ENCODE data around the gene TMEM175.

DNA sequence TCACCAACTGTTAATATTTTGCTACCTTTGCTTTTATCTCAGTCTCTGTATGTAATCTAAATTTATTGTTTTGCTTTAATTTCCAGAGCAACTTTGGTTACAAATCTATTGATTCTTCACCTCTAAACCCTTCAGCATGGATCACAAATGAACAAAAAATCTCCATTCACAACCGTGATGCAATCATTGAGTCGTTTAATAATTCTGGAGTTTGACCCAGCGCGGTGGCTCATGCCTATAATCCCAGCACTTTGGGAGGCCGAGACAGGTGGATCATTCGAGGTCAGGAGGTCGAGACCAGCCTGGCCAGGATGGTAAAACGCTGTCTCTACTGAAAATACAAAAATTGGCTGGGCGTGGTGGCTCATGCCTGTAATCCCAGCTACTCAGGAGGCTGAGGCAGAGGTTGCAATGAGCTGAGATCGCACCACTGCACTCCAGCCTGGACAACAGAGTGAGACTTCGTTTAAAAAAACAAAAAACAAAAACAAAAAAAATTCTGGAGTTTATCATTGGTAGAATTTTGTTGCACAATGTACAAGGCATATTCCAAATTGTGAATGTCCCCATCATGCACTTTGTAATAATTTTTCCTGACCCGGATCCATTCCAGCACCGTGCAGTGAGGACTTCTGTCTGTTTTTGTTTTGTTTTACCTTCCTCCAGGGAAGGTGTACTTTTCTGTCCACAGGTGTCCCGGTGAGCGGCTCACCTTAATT, 52.2 kb downstream of the TMEM175 start:
- TF ChIP-seq, protein P1, sequence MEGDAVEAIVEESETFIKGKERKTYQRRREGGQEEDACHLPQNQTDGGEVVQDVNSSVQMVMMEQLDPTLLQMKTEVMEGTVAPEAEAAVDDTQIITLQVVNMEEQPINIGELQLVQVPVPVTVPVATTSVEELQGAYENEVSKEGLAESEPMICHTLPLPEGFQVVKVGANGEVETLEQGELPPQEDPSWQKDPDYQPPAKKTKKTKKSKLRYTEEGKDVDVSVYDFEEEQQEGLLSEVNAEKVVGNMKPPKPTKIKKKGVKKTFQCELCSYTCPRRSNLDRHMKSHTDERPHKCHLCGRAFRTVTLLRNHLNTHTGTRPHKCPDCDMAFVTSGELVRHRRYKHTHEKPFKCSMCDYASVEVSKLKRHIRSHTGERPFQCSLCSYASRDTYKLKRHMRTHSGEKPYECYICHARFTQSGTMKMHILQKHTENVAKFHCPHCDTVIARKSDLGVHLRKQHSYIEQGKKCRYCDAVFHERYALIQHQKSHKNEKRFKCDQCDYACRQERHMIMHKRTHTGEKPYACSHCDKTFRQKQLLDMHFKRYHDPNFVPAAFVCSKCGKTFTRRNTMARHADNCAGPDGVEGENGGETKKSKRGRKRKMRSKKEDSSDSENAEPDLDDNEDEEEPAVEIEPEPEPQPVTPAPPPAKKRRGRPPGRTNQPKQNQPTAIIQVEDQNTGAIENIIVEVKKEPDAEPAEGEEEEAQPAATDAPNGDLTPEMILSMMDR (IDR thresholded peaks at IDR 0.05) = no peak
- no peak for TF ChIP-seq POLR2A (IDR thresholded peaks at IDR 0.05)

All from breast epithelium (tissue), 3 donors.